NCI-H1436 (cell line): Measurements from ENCODE around the gene DBX2.
"Not testable (repeated sequence)": the region's sequence is repeated elsewhere in the genome, so short reads cannot be mapped to it uniquely, and the experiment has no call there.

ENCODE experiments used
- DNase-seq: peaks from one replicate; lab custom pipeline; 2025; lab: John Stamatoyannopoulos, UW

Gene DBX2

DNA sequence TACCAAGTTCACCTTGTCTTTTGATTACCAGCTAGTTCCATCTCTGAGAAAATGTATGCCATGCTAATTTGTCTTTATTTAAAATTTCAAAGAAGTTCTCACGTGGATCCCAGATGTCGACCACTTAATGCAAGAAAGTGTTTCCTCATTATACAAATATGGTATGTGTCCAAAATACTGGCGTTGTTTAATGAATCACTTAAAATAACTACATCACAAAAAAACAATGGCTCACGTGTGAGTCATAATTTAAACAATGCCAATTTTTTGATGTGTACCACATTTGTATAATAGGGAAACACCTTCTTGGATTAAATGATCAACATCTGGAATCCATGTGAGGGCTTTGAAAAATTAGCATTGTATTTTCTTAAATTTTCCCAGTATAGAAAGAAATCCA is 40.8 kb downstream of the DBX2 start:
- DNase-seq = no peak

DNA sequence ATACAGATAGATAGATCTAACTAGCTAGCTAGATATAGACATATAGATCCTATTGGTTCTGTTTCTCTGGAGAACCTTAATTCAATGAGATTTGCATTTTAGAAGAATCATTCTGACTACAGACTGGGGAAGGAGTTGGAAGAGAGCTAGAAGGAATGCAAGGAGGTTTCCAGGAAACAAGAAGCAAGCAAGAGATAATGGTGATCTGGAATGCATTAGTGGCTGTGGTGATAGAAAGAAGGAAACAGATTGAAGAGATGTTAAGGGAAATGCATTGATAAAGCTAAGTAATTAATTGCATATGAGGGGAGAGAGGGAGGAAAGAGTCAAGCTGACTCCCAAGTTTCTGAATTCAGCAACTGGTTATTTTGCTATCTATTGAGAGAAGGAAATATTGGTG is 42.7 kb downstream of the DBX2 start:
- DNase-seq = no peak

DNA sequence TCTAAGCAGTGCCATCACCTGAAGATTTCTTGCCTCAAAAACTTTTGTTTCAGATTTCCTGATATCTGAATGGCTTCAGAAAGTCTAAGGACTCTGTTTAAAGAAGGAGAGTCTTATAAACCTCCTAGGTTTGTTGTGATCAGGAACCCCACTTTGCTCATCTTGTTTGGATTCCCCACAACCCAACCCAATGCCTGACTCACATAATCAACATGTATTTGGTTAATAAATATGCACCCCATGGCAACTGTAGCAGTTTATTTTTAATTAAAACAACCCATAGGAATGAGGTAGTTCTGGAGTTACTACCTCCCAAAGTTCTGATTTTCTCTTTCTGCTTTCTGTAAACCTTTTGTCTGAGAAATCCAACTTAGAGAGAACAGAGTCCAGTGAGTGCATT is 51.5 kb downstream of the DBX2 start:
- no peak for DNase-seq

- no peak for DNase-seq
These were observed 57.7 kb downstream of the DBX2 start for GRCh38 chr12:44993161-44993560.

DNA sequence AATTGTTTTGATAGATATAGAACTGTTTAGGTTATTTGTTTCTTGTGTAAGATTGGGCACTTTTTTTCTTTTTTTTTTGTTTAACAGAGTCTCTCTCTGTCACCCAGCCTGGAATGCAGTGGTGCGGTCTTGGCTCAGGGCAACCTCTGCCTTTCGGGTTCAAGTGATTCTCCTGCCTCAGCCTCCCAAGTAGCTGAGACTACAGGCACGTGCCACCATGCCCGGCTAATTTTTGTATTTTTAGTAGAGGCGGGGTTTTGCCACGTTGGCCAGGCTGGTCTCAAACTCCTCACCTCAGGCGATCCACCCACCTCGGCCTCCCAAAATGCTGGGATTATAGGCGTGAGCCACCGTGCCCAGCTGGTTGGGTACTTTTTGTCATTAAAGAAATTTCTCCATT is 66.0 kb downstream of the DBX2 start:
- DNase-seq = not testable (repeated sequence)

DNA sequence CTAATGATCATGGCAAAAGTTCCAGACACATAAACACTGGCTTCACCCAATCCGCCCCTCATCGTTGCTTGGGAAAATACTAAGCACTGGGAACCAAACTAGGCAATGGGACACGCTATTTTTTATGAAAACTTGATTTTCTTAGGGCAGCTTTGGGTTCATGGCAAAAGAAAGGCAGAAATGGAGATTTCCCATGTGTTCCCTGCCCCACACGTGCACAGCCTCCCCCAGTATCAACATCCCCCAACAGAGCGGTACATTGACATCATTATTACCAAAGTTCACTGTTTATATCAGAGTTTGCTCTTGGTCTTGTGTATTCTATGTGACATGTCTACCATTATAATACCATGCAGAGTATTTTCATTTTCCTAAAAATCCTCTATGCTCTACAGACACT is 71.0 kb downstream of the DBX2 start:
- DNase-seq = no peak

DNA sequence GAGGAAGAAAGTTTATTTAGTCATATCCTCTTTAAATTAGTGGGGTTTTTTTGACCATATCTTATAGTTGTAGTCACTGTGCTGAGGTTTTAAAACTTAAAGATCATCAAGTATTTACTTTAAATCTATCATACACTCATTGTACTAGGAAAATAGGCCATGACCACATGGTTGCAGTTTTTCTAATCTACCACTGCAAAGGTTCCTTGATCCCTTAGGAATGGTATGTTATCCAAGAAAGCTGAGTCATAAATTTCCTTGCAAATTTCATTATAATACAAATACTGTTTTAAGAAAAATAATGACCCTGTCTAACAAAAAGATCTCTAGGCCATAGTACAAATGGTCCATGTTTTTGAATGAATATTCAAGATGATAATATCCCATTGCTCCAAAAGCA is 74.7 kb downstream of the DBX2 start:
- DNase-seq = no peak

GRCh38 chr12:44972746-44973421 is 78.0 kb downstream of the DBX2 start:
- DNase-seq = no peak

DNA sequence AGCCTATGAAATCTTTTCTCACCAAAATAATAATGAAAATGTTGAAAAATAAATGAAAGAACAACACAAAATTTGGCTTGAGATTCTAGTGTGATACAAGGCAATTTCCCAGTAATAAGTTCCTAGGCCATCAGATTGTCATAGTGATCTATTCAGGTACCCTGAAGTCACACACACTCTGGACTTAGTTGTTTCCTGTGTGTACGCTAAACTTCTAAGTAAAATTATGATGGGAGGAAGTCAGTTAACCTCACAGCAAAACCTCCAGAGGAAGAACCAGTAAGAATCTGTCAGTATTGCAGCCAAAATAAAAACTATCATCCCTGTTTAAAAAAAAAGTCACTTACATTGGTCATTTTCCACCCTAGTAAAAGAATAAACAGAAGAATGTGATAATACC is 81.9 kb downstream of the DBX2 start:
- no peak for DNase-seq
